H9 (cell line): ENCODE data around the gene TBX21. TPM values are rescaled to one million over a fixed set of nuclear protein-coding genes. Genes with fewer than 3 reads are reported as not detected.

Experiments used
- DNase-seq: peaks from one replicate; pipeline ENCODE4 v3.0.0-alpha.2; 2017
- H2AFZ ChIP-seq: one replicate; pipeline ENCODE4 v1.6.1; 2013; ENCODE audit warnings: mild to moderate bottlenecking, low read length, control low read depth, moderate library complexity
- H2AK5ac ChIP-seq: 2 replicates; pipeline ENCODE4 v1.6.1; 2013; ENCODE audit warnings: low read length, control low read depth, mixed read lengths; ENCODE audit not compliant: insufficient read length
- H2BK120ac ChIP-seq: one replicate; pipeline ENCODE4 v1.6.1; 2013; ENCODE audit warnings: low read depth, mild to moderate bottlenecking, low read length, control low read depth, inconsistent platforms; ENCODE audit not compliant: poor library complexity, severe bottlenecking
- H2BK12ac ChIP-seq: 2 replicates; pipeline ENCODE4 v1.6.1; 2013; ENCODE audit warnings: low read length, control low read depth, mixed read lengths, low read depth; ENCODE audit not compliant: insufficient read length
- H2BK15ac ChIP-seq: 2 replicates; pipeline ENCODE4 v1.6.1; 2013; ENCODE audit warnings: low read depth, low read length, control low read depth
- H2BK20ac ChIP-seq: one replicate; pipeline ENCODE4 v1.6.1; 2013; ENCODE audit warnings: low read depth, mild to moderate bottlenecking, low read length, control low read depth, inconsistent platforms; ENCODE audit not compliant: poor library complexity, severe bottlenecking
- H2BK5ac ChIP-seq: 2 replicates; pipeline ENCODE4 v1.6.1; 2013; ENCODE audit warnings: low read length, control low read depth, mixed read lengths; ENCODE audit not compliant: insufficient read length
- H3K14ac ChIP-seq: 2 replicates; pipeline ENCODE4 v1.6.1; 2013; ENCODE audit warnings: low read length, control low read depth; ENCODE audit not compliant: insufficient read depth
- H3K18ac ChIP-seq: 2 replicates; pipeline ENCODE4 v1.6.1; 2013; ENCODE audit warnings: low read depth, mild to moderate bottlenecking, mixed read lengths, low read length, control low read depth; ENCODE audit not compliant: insufficient read length
- H3K23ac ChIP-seq: 2 replicates; pipeline ENCODE4 v1.6.1; 2013; ENCODE audit warnings: low read length, control low read depth, mixed read lengths, low read depth; ENCODE audit not compliant: insufficient read length
- H3K23me2 ChIP-seq: 2 replicates; pipeline ENCODE4 v1.6.1; 2013; ENCODE audit warnings: low read depth, mild to moderate bottlenecking, mixed read lengths, low read length, control low read depth; ENCODE audit not compliant: insufficient read length, poor library complexity, severe bottlenecking
- H3K27ac ChIP-seq: 2 replicates; pipeline ENCODE4 v1.5.1; 2013; ENCODE audit warnings: low read length, control low read depth, mixed read lengths, low read depth; ENCODE audit not compliant: insufficient read length
- H3K27me3 ChIP-seq: 2 replicates; pipeline ENCODE4 v1.6.1; 2013; ENCODE audit warnings: low read length, control low read depth, inconsistent platforms; ENCODE audit not compliant: insufficient read depth
- H3K4ac ChIP-seq: 2 replicates; pipeline ENCODE4 v1.6.1; 2013; ENCODE audit warnings: low read depth, mild to moderate bottlenecking, control low read depth, inconsistent platforms, low read length, moderate library complexity
- H3K4me1 ChIP-seq: 2 replicates; pipeline ENCODE4 v1.6.1; 2013; ENCODE audit warnings: low read length, control low read depth, inconsistent platforms; ENCODE audit not compliant: insufficient read depth
- H3K4me2 ChIP-seq: 2 replicates; pipeline ENCODE4 v1.6.1; 2013; ENCODE audit warnings: low read length, control low read depth, mixed read lengths; ENCODE audit not compliant: insufficient read length, insufficient read depth
- H3K56ac ChIP-seq: 2 replicates; pipeline ENCODE4 v1.6.1; 2013; ENCODE audit warnings: low read depth, mild to moderate bottlenecking, mixed read lengths, low read length, control low read depth; ENCODE audit not compliant: insufficient read length
- H3K79me1 ChIP-seq: 2 replicates; pipeline ENCODE4 v1.6.1; 2013; ENCODE audit warnings: low read depth, mild to moderate bottlenecking, moderate library complexity, low read length, control low read depth, inconsistent platforms; ENCODE audit not compliant: insufficient read depth, poor library complexity, severe bottlenecking
- H3K79me2 ChIP-seq: 2 replicates; pipeline ENCODE4 v1.6.1; 2013; ENCODE audit warnings: low read length, control low read depth, inconsistent platforms; ENCODE audit not compliant: insufficient read depth
- H3K9ac ChIP-seq: 2 replicates; pipeline ENCODE4 v1.6.1; 2013; ENCODE audit warnings: low read length, control low read depth, mixed read lengths; ENCODE audit not compliant: insufficient read length; ENCODE audit errors: extremely low read depth
- H3K9me3 ChIP-seq: one replicate; pipeline ENCODE4 v1.6.1; 2013; ENCODE audit warnings: low read depth, low read length, inconsistent platforms; ENCODE audit not compliant: control insufficient read depth
- H3T11ph ChIP-seq: one replicate; pipeline ENCODE4 v1.6.1; 2013; ENCODE audit warnings: mild to moderate bottlenecking, low read length, control low read depth, inconsistent platforms
- H4K20me1 ChIP-seq: one replicate; pipeline ENCODE4 v1.6.1; 2013; ENCODE audit not compliant: control insufficient read depth, insufficient read length, insufficient read depth
- H4K5ac ChIP-seq: 2 replicates; pipeline ENCODE4 v1.6.1; 2013; ENCODE audit warnings: low read depth, mild to moderate bottlenecking, mixed read lengths, low read length, control low read depth; ENCODE audit not compliant: insufficient read length
- H4K8ac ChIP-seq: replicated peaks from 2 replicates; pipeline ENCODE4 v1.6.1; 2013; ENCODE audit warnings: low read length, control low read depth, mixed read lengths, low read depth; ENCODE audit not compliant: insufficient read length
- H4K91ac ChIP-seq: 2 replicates; pipeline ENCODE4 v1.6.1; 2013; ENCODE audit warnings: low read depth, mild to moderate bottlenecking, moderate library complexity, mixed read lengths, low read length, control low read depth; ENCODE audit not compliant: insufficient read length
- H3K27ac Mint-ChIP-seq, 3 experiments: 2 replicates in 2 of 3; 3 replicates in 1 of 3; pipeline ENCODE4 v1.8.0; 2020 to 2021; ENCODE audit warnings: mixed read lengths in 3 of 3, mild to moderate bottlenecking in 1 of 3, moderate library complexity in 1 of 3
- H3K27me3 Mint-ChIP-seq: 2 replicates; pipeline ENCODE4 v1.8.0; 2021; ENCODE audit warnings: low read depth, mild to moderate bottlenecking, moderate library complexity, mixed read lengths
- H3K36me3 Mint-ChIP-seq, 3 experiments: 2 replicates in 2 of 3; 3 replicates in 1 of 3; pipeline ENCODE4 v1.8.0; 2020 to 2021; ENCODE audit warnings: low read depth in 3 of 3, mixed read lengths in 3 of 3; ENCODE audit not compliant: insufficient read depth in 1 of 3
- H3K4me1 Mint-ChIP-seq, 2 experiments: 2 replicates each; pipeline ENCODE4 v1.8.0; 2020; ENCODE audit warnings: mixed read lengths in 2 of 2
- H3K4me3 Mint-ChIP-seq, 2 experiments: 2 replicates in 1 of 2; 3 replicates in 1 of 2; pipeline ENCODE4 v1.8.0; 2020 to 2021; ENCODE audit warnings: mild to moderate bottlenecking in 2 of 2, mixed read lengths in 2 of 2, moderate library complexity in 1 of 2
- H3K9me3 Mint-ChIP-seq, 2 experiments: 2 replicates in 1 of 2; 3 replicates in 1 of 2; pipeline ENCODE4 v1.8.0; 2020; ENCODE audit warnings: mild to moderate bottlenecking in 2 of 2, mixed read lengths in 2 of 2, moderate library complexity in 1 of 2
- CTCF ChIP-seq: fragments of 200-600 bp; sonication (generic); conservative IDR thresholded peaks from 3 replicates; pipeline ENCODE4 v1.8.0; 2021; ENCODE audit warnings: antibody characterized with exemption, mild to moderate bottlenecking
- WGBS: extraction: QIAGEN DNeasy Blood & Tissue Kit; methylation state at CpG from one replicate; pipeline ENCODE4 v1.1.7; 2013; ENCODE audit warnings: missing lambda C conversion rate, low lambda C conversion rate, mixed read lengths; ENCODE audit not compliant: insufficient read length; ENCODE audit errors: extremely low coverage; 5-methylcytosine and 5-hydroxymethylcytosine counted together
- total RNA-seq: library from RNA; stranded (reverse); gene quantifications from 2 replicates; pipeline ENCODE4 v1.2.1, GENCODE V29; 2021

The TBX21 gene
- total RNA-seq, 1 experiment from 2014 or later, result not detected

GRCh38 chr17:47781397-47781796 is 48.4 kb downstream of the TBX21 start:
- H2AK5ac ChIP-seq, result no peak overlapping the region
- H4K5ac ChIP-seq, result no peak overlapping the region
- no peak overlapping the region for H3K27ac ChIP-seq
- H3K4ac ChIP-seq, result no peak overlapping the region
- no peak overlapping the region for H3K56ac ChIP-seq
- H3K4me3 Mint-ChIP-seq, result no peak overlapping the region
- TF ChIP-seq CTCF, result no peak
- H3T11ph ChIP-seq, result no peak overlapping the region
- no peak overlapping the region for H2BK12ac ChIP-seq
- H3K23ac ChIP-seq, result no peak overlapping the region
- no peak overlapping the region for H2BK120ac ChIP-seq
- no peak overlapping the region for H2AFZ ChIP-seq
- no peaks in the 10 kb centered on the region for H3K9me3 Mint-ChIP-seq
- no peaks in the 10 kb centered on the region for H3K4me1 Mint-ChIP-seq
- H2BK20ac ChIP-seq, result no peak overlapping the region
- H3K79me1 ChIP-seq, result no peaks in the 10 kb centered on the region
- no peaks in the 10 kb centered on the region for H3K27me3 ChIP-seq
- no peak overlapping the region for H2BK15ac ChIP-seq
- H4K8ac ChIP-seq, result no peak overlapping the region
- no peaks in the 10 kb centered on the region for H3K4me1 ChIP-seq
- WGBS, result no CpG with 5 or more reads among the region's 5 CpGs
- H3K27ac Mint-ChIP-seq, result no peak overlapping the region
- no peak for DNase-seq
- H3K4me2 ChIP-seq, result no peak overlapping the region
- no peak overlapping the region for H3K18ac ChIP-seq
- peaks cover 46% of the 10 kb centered on the region for H3K27me3 Mint-ChIP-seq
- no peaks in the 10 kb centered on the region for H3K79me2 ChIP-seq
- no peak overlapping the region for H3K9ac ChIP-seq
- no peaks in the 10 kb centered on the region for H3K9me3 ChIP-seq
- no peaks in the 10 kb centered on the region for H4K20me1 ChIP-seq
- H3K14ac ChIP-seq, result no peak overlapping the region
- no peaks in the 10 kb centered on the region for H3K36me3 Mint-ChIP-seq
- no peak overlapping the region for H4K91ac ChIP-seq
- no peaks in the 10 kb centered on the region for H3K23me2 ChIP-seq
- no peak overlapping the region for H2BK5ac ChIP-seq
